GM12878 (cell line): ENCODE measurements around the gene TIMM17B. TPM values are rescaled to one million over a fixed set of nuclear protein-coding genes. Genes with fewer than 3 reads are reported as not detected.
A peak's percentile ranks its signal among the peaks of the same experiment; 100 is the strongest.

ENCODE experiments used
- ATAC-seq: fragments of 200-7000 bp; cut with Tn5 transposase; 3 replicates; pipeline ENCODE4 v1.9.1; 2020; ENCODE audit warnings: mild to moderate bottlenecking, moderate library complexity
- BruUV-seq: library from RNA; stranded (reverse); fragments of 400-500 nt; replicated peaks from 2 replicates; lab custom pipeline; 2021; lab: Mats Ljungman, UMichigan
- CTCF ChIA-PET: fragments of 300-600 bp; sonication (Branson Sonifier 250); formaldehyde crosslinking; extraction: SDS; loops from one replicate; lab custom pipeline; 2021; ENCODE audit warnings: inconsistent platforms; lab: Yijun Ruan, JAX
- POLR2A ChIA-PET: fragments of 350-600 bp; formaldehyde crosslinking; extraction: SDS; loops from one replicate; lab custom pipeline; 2021; ENCODE audit warnings: inconsistent platforms; lab: Charles Lee
- RAD21 ChIA-PET: fragments of 300-600 bp; sonication (Branson Sonifier 250); formaldehyde crosslinking; loops from one replicate; lab custom pipeline; 2023; ENCODE audit warnings: antibody characterized with exemption; ENCODE audit not compliant: unreplicated experiment; lab: Charles Lee
- SMC1A ChIA-PET: fragments of 300-600 bp; sonication (Branson Sonifier 250); formaldehyde crosslinking; loops from one replicate; lab custom pipeline; 2023; ENCODE audit not compliant: unreplicated experiment, uncharacterized antibody; lab: Charles Lee
- DNase-seq: peaks from one replicate; pipeline ENCODE4 v3.0.0-alpha.2; 2011; ENCODE audit warnings: low read depth, low spot score
- FAIRE-seq: peaks from 3 replicates; lab custom pipeline; 2011; peaks lifted over from hg19 to GRCh38; lab: Jason Lieb, UNC
- H2AFZ ChIP-seq: 2 replicates; pipeline ENCODE4 v1.6.0; 2011; ENCODE audit warnings: low read depth, low read length, control low read depth; ENCODE audit not compliant: control insufficient read depth
- H3K27ac ChIP-seq: 2 replicates; pipeline ENCODE4 v1.5.1; 2011; ENCODE audit warnings: control low read depth; ENCODE audit not compliant: control insufficient read depth, insufficient read depth
- H3K27me3 ChIP-seq, 2 experiments: replicated peaks in 1 of 2; 2 replicates each; pipeline versions ENCODE4 v1.6.0 to v1.6.1; 2011; ENCODE audit warnings: low read length in 1 of 2; ENCODE audit not compliant: control insufficient read depth in 2 of 2, insufficient read depth in 2 of 2
- H3K36me3 ChIP-seq, 2 experiments: 2 replicates each; pipeline ENCODE4 v1.5.1; 2011; ENCODE audit warnings: low read length in 1 of 2; ENCODE audit not compliant: control insufficient read depth in 2 of 2, insufficient read depth in 2 of 2
- H3K4me1 ChIP-seq: 2 replicates; pipeline ENCODE4 v1.6.1; 2011; ENCODE audit warnings: mild to moderate bottlenecking, low read length, moderate library complexity, mixed read lengths; ENCODE audit not compliant: control insufficient read depth, insufficient read depth
- H3K4me2 ChIP-seq: 2 replicates; pipeline ENCODE4 v1.6.0; 2011; ENCODE audit warnings: control low read depth; ENCODE audit not compliant: control insufficient read depth, insufficient read depth
- H3K4me3 ChIP-seq: fragments of 200-600 bp; sonication (generic); 2 replicates; pipeline ENCODE4 v1.5.1; 2016
- H3K79me2 ChIP-seq: 2 replicates; pipeline ENCODE4 v1.6.0; 2011; ENCODE audit warnings: low read length; ENCODE audit not compliant: control insufficient read depth, insufficient read depth
- H3K9ac ChIP-seq: 2 replicates; pipeline ENCODE4 v1.8.0; 2011; ENCODE audit warnings: low read length, control low read depth, mixed read lengths; ENCODE audit not compliant: control insufficient read depth, insufficient read depth
- H3K9me3 ChIP-seq: replicated peaks from 3 replicates; pipeline ENCODE4 v1.5.1; 2011; ENCODE audit warnings: mild to moderate bottlenecking, low read length; ENCODE audit not compliant: control insufficient read depth, insufficient read depth
- H4K20me1 ChIP-seq: 2 replicates; pipeline ENCODE4 v1.6.0; 2011; ENCODE audit not compliant: control insufficient read depth, insufficient read depth
- CHD4 ChIP-seq: fragments of 200-600 bp; sonication (generic); IDR thresholded peaks from 2 replicates; pipeline ENCODE4 v1.6.1; 2016; ENCODE audit warnings: mild to moderate bottlenecking
- CREB1 ChIP-seq: IDR thresholded peaks from 2 replicates; pipeline ENCODE4 v1.6.1; 2012; ENCODE audit warnings: low read depth, mild to moderate bottlenecking, inconsistent platforms
- IKZF2 ChIP-seq, 2 experiments: fragments of 450-650 bp; IDR thresholded peaks; 2 replicates each; pipeline ENCODE4 v1.6.1; 2017; ENCODE audit warnings: mild to moderate bottlenecking in 2 of 2, moderate library complexity in 2 of 2
- MLLT1 ChIP-seq: fragments of 450-650 bp; IDR thresholded peaks from 2 replicates; pipeline ENCODE4 v1.6.1; 2016; ENCODE audit warnings: mild to moderate bottlenecking
- MYB ChIP-seq: fragments of 150-350 bp; IDR thresholded peaks from 2 replicates; pipeline ENCODE4 v1.6.1; 2014; ENCODE audit warnings: mild to moderate bottlenecking, low read depth, low read length, borderline replicate concordance
- NFYB ChIP-seq: IDR thresholded peaks from 2 replicates; pipeline ENCODE4 v1.6.1; 2011; ENCODE audit warnings: low read depth, mild to moderate bottlenecking, low read length, improper control_type of control experiment, moderate library complexity; ENCODE audit not compliant: insufficient read depth
- NKRF ChIP-seq: fragments of 450-650 bp; conservative IDR thresholded peaks from 2 replicates; pipeline ENCODE4 v1.6.1; 2017; ENCODE audit warnings: mild to moderate bottlenecking, moderate library complexity
- WGBS: methylation state at CpG from one replicate; pipeline ENCODE4 v1.1.6; 2016; ENCODE audit warnings: low lambda C conversion rate; ENCODE audit not compliant: insufficient replicate concordance, insufficient coverage; ENCODE audit errors: missing lambda C conversion rate; 5-methylcytosine and 5-hydroxymethylcytosine counted together
- in situ Hi-C: fragments of 300-500 bp; cut with MboI; formaldehyde crosslinking; loops from 9 replicates; pipeline ENCODE4 v1.14.3; 2018; ENCODE audit warnings: mixed read lengths
- intact Hi-C: fragments of 100-400 bp; cut with micrococcal nuclease; formaldehyde crosslinking; loops from one replicate; pipeline ENCODE4 v1.14.2; 2022; ENCODE audit not compliant: unreplicated experiment
- polyA plus RNA-seq, 11 experiments: library from polyadenylated mRNA; depleted of rRNA in 4 of 11; unstranded in 6 of 11; stranded (reverse) in 5 of 11; fragments of >200 nt; fragmentation: Nextera tagmentation in 4 of 11; fragmentation: Illumina TruSeq in 1 of 11; extraction: Ambion mirVana in 4 of 11; extraction: Trizol in 1 of 11; gene quantifications; 1 replicate in 1 of 11; 2 replicates in 10 of 11; pipeline versions ENCODE4 v1.2.1 to v1.2.3, GENCODE V29; 2011 to 2016; ENCODE audit warnings: inconsistent platforms in 2 of 11, missing spikeins in 2 of 11, low read depth in 1 of 11
- total RNA-seq, 4 experiments: library from RNA; depleted of rRNA in 3 of 4; stranded (reverse); fragments of >200 nt in 3 of 4; fragmentation: Illumina TruSeq in 1 of 4; extraction: Trizol in 1 of 4; gene quantifications; 2 replicates each; pipeline versions ENCODE4 v1.2.1 to v1.2.3, GENCODE V29; 2013 to 2021
- TF ChIP-seq, protein P1 (sequence below): fragments of 450-650 bp; formaldehyde crosslinking; IDR thresholded peaks from 2 replicates; pipeline ENCODE4 v1.4.0; 2020; ENCODE audit warnings: mild to moderate bottlenecking, moderate library complexity

Gene TIMM17B
- total and polyA plus RNA-seq, 10 of the 15 experiments (the other 5 are each of a cell fraction or from before 2014, with no cell fraction given): 4.5 to 88.7 (median 47.5) TPM

DNA sequence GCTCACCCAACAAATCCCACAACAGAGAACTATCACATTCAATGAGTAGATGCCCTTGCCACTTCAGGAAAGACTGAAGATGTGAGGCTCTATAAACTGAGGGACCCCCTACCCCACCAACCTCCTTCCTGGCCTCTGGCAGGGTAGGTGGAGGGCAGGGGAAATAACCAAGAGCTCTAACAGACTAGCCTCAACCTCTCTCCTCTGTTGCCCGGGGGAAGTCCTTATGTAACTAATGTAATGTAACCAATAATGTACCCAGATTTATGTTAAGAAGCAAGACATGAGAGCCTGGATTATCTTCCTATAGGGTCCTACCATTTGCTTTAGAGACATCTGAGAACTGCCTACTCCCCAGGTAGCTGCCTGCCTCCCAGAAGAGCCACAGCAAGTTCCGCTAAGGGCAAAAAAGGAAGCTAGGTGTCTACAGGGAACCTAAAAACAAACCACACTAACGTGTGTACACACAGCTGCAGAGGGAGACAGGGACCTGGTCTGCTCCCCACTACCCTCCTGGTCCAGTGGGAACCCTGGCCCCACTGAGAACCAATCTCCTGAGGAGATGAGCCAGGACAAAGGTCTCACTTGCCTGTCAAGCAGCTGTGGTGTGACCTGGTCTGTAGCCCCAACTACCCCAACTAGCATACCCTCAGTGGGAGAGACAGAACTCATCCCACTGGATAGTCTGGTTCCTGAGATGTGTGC lies 42.1 kb upstream of the TIMM17B start (continued):
- TF ChIP-seq, protein P1, sequence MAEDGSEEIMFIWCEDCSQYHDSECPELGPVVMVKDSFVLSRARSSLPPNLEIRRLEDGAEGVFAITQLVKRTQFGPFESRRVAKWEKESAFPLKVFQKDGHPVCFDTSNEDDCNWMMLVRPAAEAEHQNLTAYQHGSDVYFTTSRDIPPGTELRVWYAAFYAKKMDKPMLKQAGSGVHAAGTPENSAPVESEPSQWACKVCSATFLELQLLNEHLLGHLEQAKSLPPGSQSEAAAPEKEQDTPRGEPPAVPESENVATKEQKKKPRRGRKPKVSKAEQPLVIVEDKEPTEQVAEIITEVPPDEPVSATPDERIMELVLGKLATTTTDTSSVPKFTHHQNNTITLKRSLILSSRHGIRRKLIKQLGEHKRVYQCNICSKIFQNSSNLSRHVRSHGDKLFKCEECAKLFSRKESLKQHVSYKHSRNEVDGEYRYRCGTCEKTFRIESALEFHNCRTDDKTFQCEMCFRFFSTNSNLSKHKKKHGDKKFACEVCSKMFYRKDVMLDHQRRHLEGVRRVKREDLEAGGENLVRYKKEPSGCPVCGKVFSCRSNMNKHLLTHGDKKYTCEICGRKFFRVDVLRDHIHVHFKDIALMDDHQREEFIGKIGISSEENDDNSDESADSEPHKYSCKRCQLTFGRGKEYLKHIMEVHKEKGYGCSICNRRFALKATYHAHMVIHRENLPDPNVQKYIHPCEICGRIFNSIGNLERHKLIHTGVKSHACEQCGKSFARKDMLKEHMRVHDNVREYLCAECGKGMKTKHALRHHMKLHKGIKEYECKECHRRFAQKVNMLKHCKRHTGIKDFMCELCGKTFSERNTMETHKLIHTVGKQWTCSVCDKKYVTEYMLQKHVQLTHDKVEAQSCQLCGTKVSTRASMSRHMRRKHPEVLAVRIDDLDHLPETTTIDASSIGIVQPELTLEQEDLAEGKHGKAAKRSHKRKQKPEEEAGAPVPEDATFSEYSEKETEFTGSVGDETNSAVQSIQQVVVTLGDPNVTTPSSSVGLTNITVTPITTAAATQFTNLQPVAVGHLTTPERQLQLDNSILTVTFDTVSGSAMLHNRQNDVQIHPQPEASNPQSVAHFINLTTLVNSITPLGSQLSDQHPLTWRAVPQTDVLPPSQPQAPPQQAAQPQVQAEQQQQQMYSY (CRISPR knock-in tag): no peak
- no peak for TF ChIP-seq CREB1
- no peak for TF ChIP-seq CHD4
- TF ChIP-seq, all 136 proteins: peak for 20

- ChIA-PET POLR2A (interaction anchor here (0.5 to 3.4 kb wide), 13 partner anchors 11 to 367 kb away, joined by 3 to 21 read pairs (median 8); partner anchors contain the start of genes HDAC6, OTUD5, PIM2 and PQBP1), SMC1A (interaction anchor here (0.9 to 2.9 kb wide), 8 partner anchors 8 to 202 kb away, joined by 3 to 9 read pairs (median 5); partner anchors contain the start of gene SLC35A2), RAD21 (interaction anchor here (0.6 to 3.2 kb wide), 7 partner anchors 19 to 299 kb away, joined by 3 to 17 read pairs (median 4); partner anchors contain the start of genes PQBP1, SLC35A2, TFE3 and TIMM17B), CTCF (interaction anchor here (0.7 to 2.5 kb wide), 6 partner anchors 10 to 222 kb away, joined by 3 to 9 read pairs (median 4); no protein-coding TSS in a partner anchor)
- Histone ChIP-seq H3K79me2 (peaks cover 45% of the 10 kb centered on the region), H3K27me3 (no peaks in the 10 kb centered on the region), H3K4me3 (peak overlapping the region; percentile 7; the same call in 1 of the 2 replicates), H3K4me1 (peaks cover 73% of the 10 kb centered on the region), H3K27ac (peak overlapping the region; percentile 95), H3K4me2 (peak overlapping the region; percentile 88), H3K36me3 (peaks cover 2 to 22% of the 10 kb centered on the region in 2 experiments), H3K9me3 (no peaks in the 10 kb centered on the region; the same call in 2 of the 3 replicates), H3K9ac (peak overlapping the region; percentile 63), H4K20me1 (no peaks in the 10 kb centered on the region), H2AFZ (no peak overlapping the region)
- FAIRE-seq (peak; percentile 31), ATAC-seq (peak; percentile 65), DNase-seq (peak; percentile 84)
- in situ Hi-C loops (loop anchor here (25.0 kb wide), 1 partner anchor 1727 kb away; the partner anchor contains the start of gene CDK16), intact Hi-C loops (loop anchor here (1.0 to 5.0 kb wide), 3 partner anchors 15 to 857 kb away; partner anchors contain the start of gene HDAC6)
- TSS peak; percentile 92 for BruUV-seq
- 0% methylated on average over 1 of the region's 1 CpG for WGBS
- TF ChIP-seq MYB (peak; percentile 58; the same call in 1 of the 2 replicates), MLLT1 (no peak), NFYB (no peak), IKZF2 (IDR thresholded peaks at IDR 0.05) (peak; percentile 98 to 99), NKRF (0 out of 2 replicates have a peak, but pooled peaks have one; percentile 11)
These were observed 41.3 kb upstream of the TIMM17B start for GRCh38 chrX:48938721-48939425.
